Lung (tissue), 12 donors: ENCODE data around the gene CORO7. TPM values are rescaled to one million over a fixed set of nuclear protein-coding genes. Genes with fewer than 3 reads are reported as not detected.

Experiments used
- ATAC-seq: fragments of 200-7000 bp; cut with Tn5 transposase; one replicate; pipeline ENCODE4 v1.9.1; 2020; ENCODE audit warnings: moderate number of reproducible peaks; ENCODE audit not compliant: insufficient read depth, low FRiP score
- DNase-seq, 3 donors: peaks; one replicate each; pipeline ENCODE4 v3.0.0-alpha.2; 2013 to 2017
- H3K27ac ChIP-seq, 2 donors: one replicate each; pipeline ENCODE4 v1.5.1; 2013; ENCODE audit warnings: mild to moderate bottlenecking in 2 of 2, moderate library complexity in 2 of 2, control low read depth in 1 of 2, inconsistent platforms in 1 of 2, low read depth in 1 of 2, low read length in 1 of 2
- H3K27me3 ChIP-seq, 3 donors: one replicate each; pipeline ENCODE4 v1.5.1; 2013; ENCODE audit warnings: low read length in 2 of 3; ENCODE audit not compliant: control insufficient read depth in 3 of 3, insufficient read depth in 3 of 3
- H3K36me3 ChIP-seq, 4 donors: one replicate each; pipeline ENCODE4 v1.5.1; 2013; ENCODE audit warnings: low read length in 4 of 4, mild to moderate bottlenecking in 1 of 4, moderate library complexity in 1 of 4; ENCODE audit not compliant: control insufficient read depth in 4 of 4, insufficient read depth in 4 of 4
- H3K4me1 ChIP-seq, 5 donors: one replicate each; pipeline ENCODE4 v1.5.1; 2013; ENCODE audit warnings: low read length in 5 of 5, mild to moderate bottlenecking in 2 of 5, moderate library complexity in 1 of 5; ENCODE audit not compliant: control insufficient read depth in 5 of 5, insufficient read depth in 5 of 5
- H3K4me3 ChIP-seq: one replicate; pipeline ENCODE4 v1.5.1; 2013; ENCODE audit warnings: mild to moderate bottlenecking, control low read depth, moderate library complexity
- H3K9ac ChIP-seq, 2 donors: one replicate each; pipeline ENCODE4 v1.5.1; 2013; ENCODE audit warnings: low read length in 2 of 2, control low read depth in 1 of 2; ENCODE audit not compliant: insufficient read depth in 1 of 2
- H3K9me3 ChIP-seq, 4 donors: one replicate each; pipeline ENCODE4 v1.5.1; 2013; ENCODE audit warnings: low read length in 3 of 4, mild to moderate bottlenecking in 1 of 4, moderate library complexity in 1 of 4; ENCODE audit not compliant: control insufficient read depth in 4 of 4, insufficient read depth in 3 of 4
- CTCF ChIP-seq: IDR thresholded peaks from 2 replicates; pipeline ENCODE4 v1.5.1; 2012; ENCODE audit warnings: mild to moderate bottlenecking; ENCODE audit errors: control extremely low read depth, extremely low read depth
- WGBS, 2 donors: extraction: QIAGEN DNeasy Blood & Tissue Kit; methylation state at CpG; one replicate each; pipeline ENCODE4 v1.1.7; 2013; 5-methylcytosine and 5-hydroxymethylcytosine counted together
- polyA plus RNA-seq, 2 donors: library from polyadenylated mRNA; stranded (reverse); fragments of 200-250 nt; gene quantifications; one replicate each; pipeline ENCODE4 v1.2.1, GENCODE V29; 2013
- total RNA-seq, 2 donors: library from RNA; depleted of rRNA in 1 of 2; stranded (reverse); fragments of >200 nt in 1 of 2; gene quantifications; one replicate each; pipeline ENCODE4 v1.2.1, GENCODE V29; 2014 to 2021
- donor health status: control.
- donor health status: control.
- donor health status: Bipolar disorder and iron deficiency.
- donor health status: healthy.
- donor health status: DM: yes; HTN: yes; CAD: no.

The CORO7 gene
- total and polyA plus RNA-seq, 4 donors, result 27.8 to 86.2 (median 46.1) TPM

DNA sequence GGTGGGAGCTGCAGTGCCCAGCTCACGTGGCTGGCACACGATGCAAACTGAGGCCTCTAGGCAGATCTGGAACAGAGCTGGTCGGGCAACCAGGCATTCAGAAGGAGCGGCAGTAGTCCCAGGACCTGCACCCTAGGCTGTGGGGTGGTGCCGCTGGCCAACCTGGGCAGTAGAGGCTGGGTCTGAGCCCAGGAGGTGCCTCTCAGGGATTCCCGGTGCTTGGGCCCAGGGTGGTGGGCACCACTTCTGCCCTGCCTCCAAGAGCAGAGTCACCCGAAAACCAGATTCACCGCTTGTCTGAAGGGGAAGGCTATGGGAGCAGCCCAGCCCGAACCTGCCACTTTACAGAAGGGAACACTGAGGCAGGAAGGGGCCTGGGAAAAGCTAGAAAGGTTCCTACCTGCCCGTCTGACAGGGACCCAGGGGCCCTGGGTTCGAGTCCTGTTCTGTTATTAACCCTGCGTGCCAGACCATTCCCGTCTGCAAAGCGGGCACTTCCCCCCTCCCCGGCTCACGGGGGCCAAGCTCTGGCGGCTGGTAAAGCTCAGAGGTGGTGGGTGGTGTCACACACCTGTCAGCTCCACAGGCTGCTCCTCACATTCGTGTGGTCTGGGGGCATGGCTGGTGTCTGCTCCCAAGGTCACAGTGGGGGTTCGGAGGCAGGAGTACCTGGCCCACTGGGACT lies 83.6 kb downstream of the CORO7 start:
- Histone ChIP-seq H3K9me3 (no peaks in the 10 kb centered on the region), H3K4me1 (peaks cover 0 to 15% (median 14%) of the 10 kb centered on the region in 5 donors), H3K27me3 (no peaks in the 10 kb centered on the region), H3K36me3 (peaks cover 0 to 27% (median 11%) of the 10 kb centered on the region in 4 donors), H3K9ac (no peak overlapping the region), H3K27ac (no peak overlapping the region), H3K4me3 (no peak overlapping the region)
- ATAC-seq (no peak), DNase-seq (no peak)
- WGBS, 2 donors, result 87 to 88% methylated on average over 19 of the region's 19 CpGs
- TF ChIP-seq CTCF, result no peak

- Histone ChIP-seq H3K27ac (no peak overlapping the region), H3K36me3 (peaks cover 0 to 20% (median 10%) of the 10 kb centered on the region in 4 donors), H3K9me3 (no peaks in the 10 kb centered on the region), H3K27me3 (no peaks in the 10 kb centered on the region), H3K4me1 (peaks cover 0 to 17% (median 14%) of the 10 kb centered on the region in 5 donors), H3K4me3 (no peak overlapping the region), H3K9ac (no peak overlapping the region)
- 90 to 94% methylated on average over 14 of the region's 14 CpGs for WGBS, 2 donors
- TF ChIP-seq CTCF, result no peak
- ATAC-seq (no peak), DNase-seq (no peak)
These were observed 84.3 kb downstream of the CORO7 start for GRCh38 chr16:4332083-4332482.

DNA sequence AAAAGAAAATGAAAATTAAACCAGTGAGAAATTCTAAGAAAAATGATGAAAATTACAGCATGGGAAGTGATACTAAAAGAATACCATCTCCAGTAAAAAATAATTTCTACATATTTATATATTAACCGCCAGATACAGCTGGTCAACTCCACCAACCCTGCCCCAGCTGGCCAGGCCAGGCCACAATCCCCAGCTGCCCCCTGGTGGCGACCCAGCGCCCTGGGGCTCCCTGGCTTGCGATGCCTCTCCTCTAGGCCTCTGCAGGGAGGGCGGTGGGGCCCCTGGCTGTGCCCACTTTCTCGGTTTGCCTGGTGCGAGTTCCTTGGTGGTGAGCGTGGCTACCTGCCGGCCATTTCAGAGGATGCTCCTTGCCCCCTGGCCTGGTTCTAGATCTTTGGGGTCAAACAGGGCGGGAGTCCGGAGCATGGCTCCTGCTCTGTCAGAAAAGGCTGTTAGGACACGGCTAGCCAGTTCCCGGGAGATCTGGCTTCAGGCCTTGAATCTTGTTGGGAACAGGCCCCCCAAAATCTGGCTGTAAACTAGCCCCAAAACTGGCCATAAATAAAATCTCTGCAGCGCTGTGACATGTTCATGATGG lies 86.0 kb downstream of the CORO7 start:
- no peaks in the 10 kb centered on the region for H3K9me3 ChIP-seq
- no peaks in the 10 kb centered on the region for H3K27me3 ChIP-seq
- H3K9ac ChIP-seq, result no peak overlapping the region
- peaks cover 0 to 15% (median 7%) of the 10 kb centered on the region in 4 donors for H3K36me3 ChIP-seq
- H3K4me3 ChIP-seq, result no peak overlapping the region
- H3K4me1 ChIP-seq, result peaks cover 0 to 22% (median 16%) of the 10 kb centered on the region in 5 donors
- 43 to 49% methylated on average over 14 of the region's 14 CpGs for WGBS, 2 donors
- peak; percentile 70 to 83 (median 80) for DNase-seq
- no peak overlapping the region for H3K27ac ChIP-seq
- peak; percentile 92 for TF ChIP-seq CTCF
- ATAC-seq, result peak; percentile 49
